HG02763 (cell line): ENCODE data around the gene TBC1D22A.

Source experiments
- ATAC-seq: cut with Tn5 transposase; IDR thresholded peaks from one replicate; pipeline ENCODE4 v1.9.1; 2021; ENCODE audit warnings: mild to moderate bottlenecking, moderate library complexity; ENCODE audit not compliant: unreplicated experiment

The TBC1D22A gene

DNA sequence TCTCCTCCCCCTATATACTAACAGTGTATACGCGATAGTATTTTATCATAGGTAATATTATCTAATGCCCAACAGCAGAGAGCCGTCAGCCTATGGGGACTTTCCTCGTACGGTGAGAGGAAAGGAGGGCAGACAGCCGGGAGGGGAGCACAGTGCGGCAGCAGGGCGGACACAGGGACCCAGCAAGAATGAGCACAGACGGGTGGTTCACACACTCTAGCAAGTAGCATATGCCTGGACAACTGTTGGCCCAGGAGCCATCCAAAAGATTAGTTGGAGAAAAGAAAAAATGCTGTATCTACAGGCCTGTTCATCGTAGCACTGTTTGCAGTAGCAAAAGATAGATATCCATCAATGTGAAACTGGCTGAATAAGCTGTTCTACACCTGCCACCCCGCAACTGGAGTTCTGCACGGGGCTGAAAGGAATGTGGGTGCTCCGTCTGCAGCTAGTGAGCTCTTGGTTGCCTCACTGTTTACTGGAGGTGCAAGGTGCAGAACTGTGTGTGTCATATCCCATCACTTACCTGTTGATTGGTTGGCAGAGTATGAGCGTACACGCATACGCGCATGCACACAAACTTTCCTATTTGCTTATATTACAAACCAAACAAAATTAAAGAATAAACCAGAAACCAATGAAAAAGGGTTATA is 324.3 kb downstream of the TBC1D22A start:
- no peak for ATAC-seq

GRCh38 chr22:47088480-47089158 is 326.2 kb downstream of the TBC1D22A start:
- no peak for ATAC-seq

DNA sequence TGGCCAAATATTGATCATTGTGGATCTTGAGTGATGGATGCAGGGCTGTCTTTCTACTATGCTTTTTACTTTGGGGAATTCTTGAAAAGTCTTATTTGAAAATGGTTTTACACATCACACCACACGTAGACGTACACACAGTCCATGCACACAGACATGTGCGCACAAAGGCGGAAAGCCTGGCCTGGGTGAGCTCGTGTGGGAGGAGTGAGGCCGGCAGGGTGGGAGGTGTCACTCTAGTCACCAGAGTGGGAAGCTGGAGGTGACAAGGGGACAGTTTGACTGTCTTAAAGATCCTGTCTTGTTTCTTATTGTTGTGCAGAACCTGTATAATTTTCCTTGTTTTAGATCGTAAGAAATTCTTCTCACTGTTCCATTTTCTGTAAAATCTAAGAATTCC is 326.9 kb downstream of the TBC1D22A start:
- ATAC-seq: no peak

- ATAC-seq: no peak
Observed at GRCh38 chr22:47089796-47090460, 327.5 kb downstream of the TBC1D22A start.

GRCh38 chr22:47090591-47091245 is 328.3 kb downstream of the TBC1D22A start:
- ATAC-seq: no peak

- ATAC-seq: no peak
Observed at GRCh38 chr22:47091246-47091651, 328.8 kb downstream of the TBC1D22A start.

DNA sequence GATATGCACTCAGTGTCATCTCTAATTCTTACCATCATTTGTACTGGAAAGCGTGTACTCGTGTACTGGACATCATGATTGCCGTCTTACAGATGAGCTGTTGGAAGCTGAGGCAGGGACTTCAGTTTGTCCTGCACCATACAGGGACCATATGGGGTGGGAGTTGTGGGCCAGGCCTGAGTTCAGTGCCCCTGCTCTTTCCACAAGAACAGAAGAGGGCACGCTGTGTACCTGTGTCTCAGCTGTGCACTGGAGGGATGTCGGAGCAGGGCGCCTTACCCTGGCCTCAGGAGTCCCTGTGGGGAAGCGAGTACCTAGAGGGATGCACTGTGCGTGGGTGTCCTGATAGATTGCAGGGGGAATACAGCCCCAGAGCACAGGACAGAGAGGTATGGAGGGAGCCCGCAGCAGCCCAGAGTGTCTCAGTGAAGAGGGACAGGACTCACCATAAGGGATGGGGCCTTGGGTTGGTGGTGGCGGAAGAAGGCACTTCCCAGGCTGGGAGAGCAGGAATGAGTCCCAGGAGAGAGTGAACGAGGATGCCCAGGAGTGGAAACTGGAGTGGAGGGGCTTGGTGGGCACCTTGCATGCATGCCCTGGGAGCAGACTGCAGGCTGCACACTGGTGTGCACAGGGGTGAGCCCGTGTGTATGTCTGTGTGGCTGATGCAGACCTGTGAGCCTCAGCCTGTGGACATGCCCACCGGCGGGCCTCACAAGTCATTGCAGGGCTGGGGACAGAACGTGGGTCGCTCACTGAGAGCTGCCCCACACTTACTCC is 329.7 kb downstream of the TBC1D22A start:
- no peak for ATAC-seq

GRCh38 chr22:47092896-47093311 is 330.5 kb downstream of the TBC1D22A start:
- ATAC-seq: no peak

GRCh38 chr22:47093720-47094119 is 331.3 kb downstream of the TBC1D22A start:
- ATAC-seq: no peak

DNA sequence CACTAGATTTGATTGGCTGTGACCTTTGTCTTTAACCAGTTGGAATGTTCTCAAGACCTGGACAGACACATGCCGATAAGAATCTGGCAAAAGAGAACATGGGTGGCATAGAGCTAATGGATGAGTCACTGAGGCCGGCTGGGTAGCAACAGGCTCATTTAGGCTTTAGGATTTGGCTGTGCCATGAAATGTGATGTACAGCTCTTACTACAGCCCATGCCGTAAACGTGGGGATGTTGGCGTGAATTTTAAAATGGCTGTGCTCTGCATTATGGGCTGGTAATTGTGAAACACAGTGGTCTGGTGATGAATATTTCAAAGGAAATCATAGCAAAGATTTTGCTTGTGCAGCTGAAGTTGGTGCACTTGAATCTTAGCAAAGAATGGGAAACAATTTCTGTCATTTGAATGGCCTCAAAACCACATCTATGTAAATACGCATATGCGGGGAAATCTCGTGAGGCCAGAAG is 332.4 kb downstream of the TBC1D22A start:
- ATAC-seq: no peak

DNA sequence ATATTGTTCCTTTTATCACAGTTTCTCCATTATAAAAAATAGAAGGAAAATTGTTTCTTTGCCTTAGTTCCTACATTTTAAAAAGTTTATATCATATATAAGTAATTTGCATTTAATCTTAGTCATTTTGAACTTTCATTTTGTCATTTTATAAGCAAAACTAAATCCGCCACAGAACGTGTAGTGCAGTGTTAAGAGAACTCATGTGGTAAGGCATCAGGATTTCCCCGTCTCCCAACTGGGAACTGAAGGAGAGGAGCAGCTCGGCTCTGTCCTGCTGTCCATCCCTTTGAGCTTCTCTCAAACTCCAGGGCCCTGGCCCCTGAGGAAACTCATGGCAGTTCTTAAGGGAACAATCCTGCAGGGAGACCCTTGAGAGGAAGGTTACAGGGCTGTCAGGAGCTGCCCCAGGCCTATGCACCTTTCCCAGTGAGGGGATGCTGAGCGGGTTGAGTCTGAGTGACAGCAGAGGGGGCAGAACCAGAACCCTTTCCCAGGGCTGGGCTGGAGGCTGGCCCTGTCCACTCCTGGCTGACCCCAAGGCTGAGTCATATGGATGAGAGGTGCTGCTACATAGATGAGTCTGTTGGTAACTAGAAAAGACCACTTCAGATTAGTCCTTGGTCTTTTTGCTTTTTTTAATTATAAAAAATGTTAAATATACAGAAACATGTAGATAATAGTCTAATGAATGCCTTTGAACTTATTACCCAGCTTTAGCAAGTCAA is 333.1 kb downstream of the TBC1D22A start:
- ATAC-seq: no peak

DNA sequence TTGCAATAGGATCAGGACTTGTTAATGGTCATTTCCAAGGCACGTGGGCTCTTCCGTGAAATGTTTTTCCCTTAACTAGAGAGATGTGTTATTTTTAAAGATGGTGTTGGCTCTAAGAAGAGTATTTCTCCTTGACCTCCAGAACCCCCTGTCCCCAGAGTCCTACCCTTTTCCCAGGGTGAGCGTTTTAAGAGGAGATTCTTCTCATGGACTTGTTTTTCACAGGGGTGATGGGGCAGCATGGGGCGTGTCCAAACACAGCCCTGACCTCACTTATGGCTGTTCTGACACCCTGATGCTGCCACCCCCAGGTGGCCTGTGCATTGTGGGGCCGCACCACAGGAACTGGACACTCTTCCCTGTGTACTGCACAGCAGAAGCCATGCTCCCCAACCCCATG is 335.7 kb downstream of the TBC1D22A start:
- ATAC-seq: no peak

DNA sequence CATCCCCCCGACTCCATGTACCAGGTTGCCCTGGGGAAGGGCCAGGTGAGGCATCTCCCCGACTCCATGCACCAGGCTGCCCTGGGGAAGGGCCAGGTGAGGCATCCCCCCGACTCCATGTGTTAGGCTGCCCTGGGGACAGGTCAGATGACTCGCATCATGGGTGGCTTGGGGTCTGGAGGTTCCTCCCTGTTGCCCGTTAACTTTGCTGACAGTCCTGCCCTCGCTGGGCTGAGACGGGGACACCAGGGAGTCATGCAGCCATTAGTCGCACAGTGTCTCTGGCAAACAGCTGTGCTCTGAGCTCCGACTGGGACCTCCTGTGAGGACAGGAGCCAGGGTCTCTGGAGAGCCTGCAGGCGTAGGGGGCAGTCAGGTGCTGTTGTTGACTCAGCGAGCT is 336.1 kb downstream of the TBC1D22A start:
- no peak for ATAC-seq

DNA sequence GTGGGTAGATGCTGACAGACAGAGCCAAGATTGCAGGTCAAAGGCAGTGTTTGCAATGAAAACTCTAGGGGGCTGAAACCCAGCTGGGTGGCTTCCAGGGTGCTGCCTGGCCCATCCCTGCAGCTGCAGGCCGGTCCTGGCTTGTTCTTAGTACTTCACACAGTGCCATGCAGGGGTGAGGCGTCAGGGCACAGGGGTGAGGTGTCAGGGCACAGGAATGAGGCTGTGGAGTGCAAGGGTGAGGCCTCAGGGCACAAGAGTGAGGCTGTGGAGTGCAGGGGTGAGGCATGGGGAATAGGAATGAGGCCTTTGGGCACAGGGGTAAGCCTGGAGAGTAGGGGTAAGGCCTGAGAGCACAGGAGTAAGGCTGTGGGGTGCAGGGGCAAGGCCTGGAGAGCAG is 337.6 kb downstream of the TBC1D22A start:
- no peak for ATAC-seq

DNA sequence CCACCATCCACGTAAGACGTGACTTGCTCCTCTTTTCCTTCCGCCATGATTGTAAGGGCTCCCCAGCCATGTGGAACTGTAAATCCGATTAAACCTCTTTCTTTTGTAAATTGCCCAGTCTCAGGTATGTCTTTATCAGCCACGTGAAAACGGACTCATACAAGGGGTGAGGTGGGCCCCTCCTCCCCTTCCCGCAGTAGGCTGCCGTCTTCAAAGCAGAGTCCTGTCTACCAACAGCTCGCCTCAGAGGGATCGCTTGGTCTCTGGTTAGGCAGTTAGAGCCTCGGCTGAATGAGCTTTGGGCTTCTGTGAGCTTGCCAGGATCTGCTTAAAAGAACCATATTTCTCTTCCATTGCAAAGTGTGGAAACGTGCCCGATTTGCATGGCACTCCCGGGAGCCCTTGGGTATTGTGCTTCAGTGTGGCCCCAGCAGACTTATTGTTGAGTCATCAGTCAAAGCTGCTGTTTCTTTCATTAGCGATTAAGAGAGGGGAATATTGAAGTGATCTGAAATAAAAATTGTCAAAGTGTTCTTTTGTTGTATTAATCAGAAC is 338.3 kb downstream of the TBC1D22A start:
- no peak for ATAC-seq

- ATAC-seq: no peak
Observed at GRCh38 chr22:47101321-47101885, 339.0 kb downstream of the TBC1D22A start.

DNA sequence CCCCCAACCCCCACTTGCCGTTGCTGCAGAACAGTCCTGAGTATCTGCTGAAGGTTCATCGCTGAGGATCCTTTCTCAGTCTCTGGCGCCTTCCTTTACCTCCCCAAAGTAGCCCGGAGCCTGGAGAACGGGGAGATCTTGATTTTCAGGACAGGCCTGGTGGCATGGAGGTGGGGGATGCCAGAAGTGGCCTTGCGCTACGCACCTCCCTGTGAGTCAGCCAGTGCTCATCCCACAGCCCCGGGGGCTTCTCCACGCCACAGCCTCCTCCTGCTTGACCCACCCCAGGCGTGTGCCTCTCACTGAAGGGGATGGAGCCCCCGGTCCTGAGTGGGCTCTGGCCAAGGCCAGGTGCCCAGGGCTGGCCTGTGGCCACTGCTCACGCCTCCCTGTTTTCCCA is 339.6 kb downstream of the TBC1D22A start:
- no peak for ATAC-seq

DNA sequence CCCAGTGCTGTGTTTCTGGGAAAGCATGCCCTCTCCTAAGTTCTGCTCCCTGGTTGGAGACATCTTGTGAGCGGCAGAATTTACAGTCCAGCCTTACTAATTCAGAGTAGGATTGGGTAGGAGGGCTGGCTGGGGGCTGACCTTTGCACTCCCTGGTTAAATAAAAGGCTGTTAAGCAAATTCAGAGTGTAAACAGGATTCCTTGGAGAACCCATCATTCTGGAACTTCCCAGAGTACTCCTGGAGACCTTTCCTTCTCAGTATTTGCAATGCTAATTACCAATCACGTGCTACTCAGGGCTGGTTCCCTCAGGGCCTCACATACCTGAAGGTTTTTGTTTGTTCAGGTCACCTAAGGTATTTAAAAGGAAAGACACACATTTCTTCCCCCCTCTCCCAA is 340.2 kb downstream of the TBC1D22A start:
- ATAC-seq: no peak

DNA sequence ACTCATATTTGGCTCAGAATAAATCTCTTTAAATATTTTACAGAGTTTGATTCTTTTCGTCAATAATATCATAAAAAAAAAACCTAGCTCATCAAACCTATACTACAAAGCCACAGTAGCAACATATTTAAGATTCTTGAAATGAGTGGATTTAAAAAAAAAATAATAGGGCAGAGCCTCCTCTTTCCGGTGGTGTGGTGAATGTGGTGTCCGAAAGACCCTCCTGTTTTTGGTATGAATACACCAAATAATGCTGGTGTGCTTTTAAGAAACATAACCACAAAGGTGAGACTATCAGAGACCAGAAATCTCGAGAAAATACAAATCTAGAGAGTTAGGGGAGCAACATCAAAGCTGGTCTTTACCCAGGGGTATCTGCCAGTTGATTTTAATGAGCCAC is 342.6 kb downstream of the TBC1D22A start:
- ATAC-seq: no peak
